IMR-90 (cell line): Measurements from ENCODE around the gene RANBP3. TPM values are rescaled to one million over a fixed set of nuclear protein-coding genes. Genes with fewer than 3 reads are reported as not detected.

Experiments used
- ATAC-seq: fragments of 200-7000 bp; cut with Tn5 transposase; 2 replicates; pipeline ENCODE4 v1.9.1; 2020; ENCODE audit warnings: low read depth, mild to moderate bottlenecking, moderate library complexity
- BruUV-seq: library from RNA; stranded (reverse); fragments of 400-500 nt; replicated peaks from 2 replicates; lab custom pipeline; 2021; lab: Mats Ljungman, UMichigan
- CTCF ChIA-PET: fragments of 300-600 bp; formaldehyde crosslinking; extraction: SDS; loops from one replicate; lab custom pipeline; 2021; ENCODE audit warnings: antibody characterized with exemption; lab: Yijun Ruan, JAX
- POLR2A ChIA-PET: fragments of 300-600 bp; sonication (Branson Sonifier 250); formaldehyde crosslinking; loops from one replicate; lab custom pipeline; 2022; ENCODE audit warnings: antibody characterized with exemption; ENCODE audit not compliant: unreplicated experiment; lab: Charles Lee
- DNase-seq: peaks from one replicate; pipeline ENCODE4 v3.0.0; 2013
- H2AFZ ChIP-seq: replicated peaks from 2 replicates; pipeline ENCODE3; 2013; ENCODE audit warnings: low read length, mild to moderate bottlenecking; ENCODE audit not compliant: poor library complexity
- H2AK5ac ChIP-seq: 2 replicates; pipeline ENCODE4 v1.6.1; 2013; ENCODE audit warnings: low read depth, low read length, inconsistent platforms
- H2AK9ac ChIP-seq: replicated peaks from 2 replicates; pipeline ENCODE3; 2013; ENCODE audit warnings: mild to moderate bottlenecking, low read depth, low read length, moderate library complexity; ENCODE audit not compliant: poor library complexity
- H2BK120ac ChIP-seq: 2 replicates; pipeline ENCODE4 v1.6.1; 2013; ENCODE audit warnings: low read depth, low read length, inconsistent platforms
- H2BK15ac ChIP-seq: 3 replicates; pipeline ENCODE4 v1.6.1; 2013; ENCODE audit warnings: low read depth, low read length, inconsistent platforms
- H2BK20ac ChIP-seq: 2 replicates; pipeline ENCODE4 v1.6.1; 2013; ENCODE audit warnings: low read depth, mild to moderate bottlenecking, inconsistent platforms, low read length, moderate library complexity
- H2BK5ac ChIP-seq: 2 replicates; pipeline ENCODE4 v1.6.1; 2013; ENCODE audit warnings: mild to moderate bottlenecking, low read depth, low read length, inconsistent platforms; ENCODE audit not compliant: poor library complexity, severe bottlenecking
- H3K14ac ChIP-seq: replicated peaks from 2 replicates; pipeline ENCODE4 v1.6.1; 2013; ENCODE audit warnings: low read depth, low read length, inconsistent platforms
- H3K18ac ChIP-seq: 2 replicates; pipeline ENCODE4 v1.6.1; 2013; ENCODE audit warnings: low read depth, low read length, control low read depth
- H3K23ac ChIP-seq: 2 replicates; pipeline ENCODE4 v1.6.1; 2013; ENCODE audit warnings: low read depth, low read length, inconsistent platforms
- H3K27ac ChIP-seq: 2 replicates; pipeline ENCODE4 v1.5.1; 2013; ENCODE audit warnings: mild to moderate bottlenecking, control low read depth, low read length; ENCODE audit not compliant: insufficient read depth
- H3K27me3 ChIP-seq: 2 replicates; pipeline ENCODE4 v1.6.1; 2013; ENCODE audit warnings: low read length; ENCODE audit not compliant: control insufficient read depth, insufficient read depth
- H3K36me3 ChIP-seq: 2 replicates; pipeline ENCODE4 v1.6.1; 2013; ENCODE audit warnings: low read length, mixed read lengths; ENCODE audit not compliant: control insufficient read depth, insufficient read depth
- H3K4ac ChIP-seq: 2 replicates; pipeline ENCODE4 v1.6.1; 2013; ENCODE audit warnings: low read depth, low read length, inconsistent platforms
- H3K4me1 ChIP-seq: 2 replicates; pipeline ENCODE4 v1.6.1; 2013; ENCODE audit warnings: low read length, mixed read lengths; ENCODE audit not compliant: control insufficient read depth, insufficient read depth
- H3K4me2 ChIP-seq: 2 replicates; pipeline ENCODE4 v1.6.1; 2013; ENCODE audit warnings: low read depth, mild to moderate bottlenecking, control low read depth, low read length, moderate library complexity
- H3K4me3 ChIP-seq: 2 replicates; pipeline ENCODE4 v1.5.1; 2013; ENCODE audit warnings: low read depth, mild to moderate bottlenecking, control low read depth, low read length, moderate library complexity; ENCODE audit not compliant: insufficient read depth
- H3K56ac ChIP-seq: 2 replicates; pipeline ENCODE4 v1.6.1; 2013; ENCODE audit warnings: low read length, inconsistent platforms; ENCODE audit not compliant: insufficient read depth; ENCODE audit errors: extremely low read depth
- H3K79me1 ChIP-seq, 2 experiments: 2 replicates each; pipeline ENCODE4 v1.6.1; 2013; ENCODE audit warnings: low read length in 2 of 2, inconsistent platforms in 1 of 2, low read depth in 1 of 2
- H3K9ac ChIP-seq: 2 replicates; pipeline ENCODE4 v1.6.1; 2013; ENCODE audit warnings: low read depth, low read length, control low read depth
- H3K9me1 ChIP-seq: 2 replicates; pipeline ENCODE4 v1.6.1; 2013; ENCODE audit warnings: low read length, inconsistent platforms; ENCODE audit not compliant: insufficient read depth
- H3K9me3 ChIP-seq: 2 replicates; pipeline ENCODE4 v1.6.1; 2013; ENCODE audit warnings: low read length; ENCODE audit not compliant: control insufficient read depth, insufficient read depth
- H4K20me1 ChIP-seq: 2 replicates; pipeline ENCODE4 v1.6.1; 2013; ENCODE audit warnings: low read length, inconsistent platforms; ENCODE audit not compliant: insufficient read depth
- H4K5ac ChIP-seq: 2 replicates; pipeline ENCODE4 v1.6.1; 2013; ENCODE audit warnings: mild to moderate bottlenecking, low read depth, low read length, control low read depth
- H4K8ac ChIP-seq, 2 experiments: 2 replicates each; pipeline ENCODE4 v1.6.1; 2013; ENCODE audit warnings: low read depth in 2 of 2, low read length in 2 of 2, control low read depth in 1 of 2, inconsistent platforms in 1 of 2
- H4K91ac ChIP-seq: 2 replicates; pipeline ENCODE4 v1.6.1; 2013; ENCODE audit warnings: low read depth, low read length, inconsistent platforms; ENCODE audit not compliant: insufficient read depth
- FOS ChIP-seq: fragments of 150-350 bp; IDR thresholded peaks from 2 replicates; pipeline ENCODE4 v1.6.1; 2016; ENCODE audit warnings: low read depth, low read length
- WGBS, 2 experiments: methylation state at CpG; one replicate each; pipeline versions ENCODE4 v1.1.5 to v1.1.7; 2013; ENCODE audit warnings: missing lambda C conversion rate in 2 of 2; ENCODE audit not compliant: insufficient read length in 1 of 2; ENCODE audit errors: extremely low coverage in 2 of 2; 5-methylcytosine and 5-hydroxymethylcytosine counted together
- dilution Hi-C: fragments of 300-500 bp; cut with HindIII; formaldehyde crosslinking; loops from one replicate; pipeline ENCODE4 v1.14.3; 2018; ENCODE audit warnings: low sequenced_read_pairs; ENCODE audit not compliant: unreplicated experiment
- in situ Hi-C: fragments of 300-500 bp; cut with MboI; formaldehyde crosslinking; loops from 3 replicates; pipeline ENCODE4 v1.14.3; 2019; ENCODE audit warnings: low sequenced_read_pairs, inconsistent platforms, mixed read lengths
- intact Hi-C: fragments of 100-400 bp; cut with micrococcal nuclease; formaldehyde crosslinking; loops from 2 replicates; pipeline ENCODE4 v1.10.0; 2022
- polyA plus RNA-seq, 3 experiments: library from polyadenylated mRNA; depleted of rRNA; stranded (reverse); fragments of >200 nt; gene quantifications; 2 replicates each; pipeline ENCODE4 v1.2.3, GENCODE V29; 2012; ENCODE audit warnings: low replicate concordance in 1 of 3
- total RNA-seq: library from RNA; depleted of rRNA; stranded (reverse); fragments of >200 nt; gene quantifications from 2 replicates; pipeline ENCODE4 v1.2.3, GENCODE V29; 2012

Gene RANBP3
- total and polyA plus RNA-seq, 2 of the 4 experiments (the other 2 are of a cell fraction) = 42.5 to 111 TPM

DNA sequence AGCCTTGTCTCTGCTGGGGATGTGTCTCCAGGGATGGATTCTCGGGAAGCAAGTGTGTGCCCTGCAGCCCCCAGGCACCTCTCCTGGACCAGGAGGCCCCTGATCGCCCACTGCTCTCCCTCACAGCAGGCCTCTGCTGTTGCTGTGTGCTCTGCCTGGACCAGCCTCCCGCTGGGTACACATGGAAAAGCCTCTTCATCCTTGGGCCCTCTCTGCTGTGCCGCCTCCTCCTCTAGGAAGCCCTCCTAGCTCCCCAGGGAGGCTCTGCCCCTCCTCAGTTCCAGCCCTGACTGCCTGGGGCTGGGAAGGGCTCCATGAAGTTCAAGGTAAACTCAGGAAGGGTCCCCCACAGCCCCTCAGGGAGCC, 86.4 kb downstream of the RANBP3 start:
- DNase-seq = no peak

More for the DNA sequence above, 86.4 kb downstream of the RANBP3 start:
- Histone ChIP-seq H3K18ac (no peak overlapping the region), H4K8ac (no peak overlapping the region), H4K5ac (no peak overlapping the region), H4K20me1 (peaks cover 1% of the 10 kb centered on the region; the same call in 1 of the 2 replicates), H3K27ac (no peak overlapping the region), H3K9me3 (no peaks in the 10 kb centered on the region), H3K4me3 (no peak overlapping the region), H3K79me1 (no peaks in the 10 kb centered on the region; a peak in 1 of 4 replicates), H3K27me3 (no peaks in the 10 kb centered on the region), H4K91ac (no peak overlapping the region), H2AK9ac (peak overlapping the region; percentile 73), H3K23ac (no peak overlapping the region), H3K4me1 (peaks cover 19% of the 10 kb centered on the region), H2BK5ac (no peak overlapping the region), H2BK15ac (no peak overlapping the region), H2AFZ (no peak overlapping the region), H3K9me1 (0 out of 2 replicates have a peak, but pooled peaks cover 3% of the 10 kb centered on the region), H2BK120ac (peak overlapping the region; percentile 34), H3K4me2 (no peak overlapping the region), H3K9ac (no peak overlapping the region), H3K36me3 (peaks cover 18% of the 10 kb centered on the region; the same call in 1 of the 2 replicates), H3K4ac (peak overlapping the region; percentile 20; the same call in 1 of the 2 replicates), H3K56ac (no peak overlapping the region), H3K14ac (no peak overlapping the region), H2BK20ac (peak overlapping the region; percentile 30; the same call in 1 of the 2 replicates), H2AK5ac (peak overlapping the region; percentile 17; the same call in 1 of the 2 replicates)
- no peak for ATAC-seq
- ChIA-PET POLR2A (interaction anchor here (1.4 kb wide), 1 partner anchor 12 kb away, joined by 5 read pairs; the partner anchor contains the start of gene NDUFA11), CTCF (interaction anchor here (4.6 kb wide), 1 partner anchor 87 kb away, joined by 37 read pairs; the partner anchor contains the start of gene NRTN)
- in situ Hi-C loops = loop anchor here (5.0 kb wide), 1 partner anchor 89 kb away; no protein-coding TSS in a partner anchor
- dilution Hi-C loops = no loop called here
- BruUV-seq = no TSS peak
- intact Hi-C loops = loop anchor here (5.0 kb wide), 1 partner anchor 64 kb away; no protein-coding TSS in a partner anchor
- no CpG with 5 or more reads among the region's 4 CpGs for WGBS, 2 experiments
- TF ChIP-seq FOS = no peak
